ENCODE measurements around the gene ARMC12. TPM values are rescaled to one million over a fixed set of nuclear protein-coding genes. Genes with fewer than 3 reads are reported as not detected.
"Not testable (repeated sequence)": the region's sequence is repeated elsewhere in the genome, so short reads cannot be mapped to it uniquely, and the experiment has no call there.

Gene ARMC12
- total RNA-seq, 4 donors from 2014 or later, result 0.69 to 3.2 (median 1.2) TPM; not detected in 1

DNA sequence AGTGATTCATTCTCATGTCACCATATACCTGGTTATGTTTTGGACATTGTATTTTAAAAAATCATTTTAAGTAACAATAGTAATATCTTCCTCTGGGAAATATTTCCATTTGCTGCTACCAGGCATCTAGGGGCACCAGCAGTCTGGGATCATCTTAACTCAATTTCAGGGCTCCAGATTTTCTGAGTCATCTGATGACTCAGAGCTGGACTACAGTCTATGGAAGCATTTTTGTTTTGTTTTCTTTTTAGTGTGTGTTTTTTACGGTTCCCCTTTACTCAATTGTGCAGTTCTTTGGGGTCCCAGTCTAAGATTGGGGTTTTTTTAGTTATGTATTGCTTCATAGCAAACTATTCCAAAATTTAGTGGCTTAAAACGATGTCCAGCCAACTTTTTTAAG lies 42.4 kb upstream of the ARMC12 start:
- DNase-seq (ENCODE audit: low spot score), result no peak
- no peak for ATAC-seq (ENCODE audit: low FRiP score)
- TF ChIP-seq, protein P1, sequence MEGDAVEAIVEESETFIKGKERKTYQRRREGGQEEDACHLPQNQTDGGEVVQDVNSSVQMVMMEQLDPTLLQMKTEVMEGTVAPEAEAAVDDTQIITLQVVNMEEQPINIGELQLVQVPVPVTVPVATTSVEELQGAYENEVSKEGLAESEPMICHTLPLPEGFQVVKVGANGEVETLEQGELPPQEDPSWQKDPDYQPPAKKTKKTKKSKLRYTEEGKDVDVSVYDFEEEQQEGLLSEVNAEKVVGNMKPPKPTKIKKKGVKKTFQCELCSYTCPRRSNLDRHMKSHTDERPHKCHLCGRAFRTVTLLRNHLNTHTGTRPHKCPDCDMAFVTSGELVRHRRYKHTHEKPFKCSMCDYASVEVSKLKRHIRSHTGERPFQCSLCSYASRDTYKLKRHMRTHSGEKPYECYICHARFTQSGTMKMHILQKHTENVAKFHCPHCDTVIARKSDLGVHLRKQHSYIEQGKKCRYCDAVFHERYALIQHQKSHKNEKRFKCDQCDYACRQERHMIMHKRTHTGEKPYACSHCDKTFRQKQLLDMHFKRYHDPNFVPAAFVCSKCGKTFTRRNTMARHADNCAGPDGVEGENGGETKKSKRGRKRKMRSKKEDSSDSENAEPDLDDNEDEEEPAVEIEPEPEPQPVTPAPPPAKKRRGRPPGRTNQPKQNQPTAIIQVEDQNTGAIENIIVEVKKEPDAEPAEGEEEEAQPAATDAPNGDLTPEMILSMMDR (IDR thresholded peaks at IDR 0.05), result no peak

DNA sequence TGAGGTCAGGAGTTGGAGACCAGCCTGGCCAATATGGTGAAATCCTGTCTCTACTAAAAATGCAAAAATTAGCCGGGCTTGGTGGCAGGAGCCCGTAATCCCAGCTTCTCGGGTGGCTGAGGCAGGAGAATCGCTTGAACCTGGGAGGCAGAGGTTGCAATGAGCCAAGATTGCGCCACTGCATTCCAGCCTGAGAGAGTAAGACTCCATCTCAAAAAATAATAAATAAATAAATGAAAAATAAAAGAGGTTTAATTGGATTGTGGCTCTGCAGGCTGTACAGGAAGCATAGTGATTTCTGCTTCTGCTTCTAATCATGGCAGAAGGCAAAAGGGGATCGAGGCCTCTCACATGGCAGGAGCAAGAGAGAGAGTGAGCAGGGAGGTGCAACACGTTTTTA lies 38.4 kb upstream of the ARMC12 start:
- not testable (repeated sequence) for ATAC-seq (ENCODE audit: low FRiP score); DNase-seq (ENCODE audit: low spot score)

DNA sequence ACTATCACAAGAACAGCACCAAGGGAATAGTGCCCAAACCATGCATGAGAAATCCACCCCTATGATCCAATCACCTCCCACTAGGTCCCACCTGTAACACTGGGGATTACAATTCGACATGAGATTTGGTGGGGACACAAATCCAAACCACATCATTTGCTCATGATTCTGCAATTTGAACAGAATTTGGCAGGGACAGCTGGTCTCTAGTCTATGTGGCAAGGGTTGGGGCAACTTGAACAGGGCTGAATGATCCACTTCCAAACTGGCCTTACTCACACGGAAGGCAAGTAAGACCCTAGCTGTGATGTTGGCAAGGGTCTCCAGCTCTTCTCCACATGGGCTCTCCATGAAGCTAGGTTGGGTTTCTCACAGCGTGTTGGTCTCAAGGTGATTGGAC lies 38.0 kb upstream of the ARMC12 start:
- DNase-seq (ENCODE audit: low spot score) (no peak), ATAC-seq (ENCODE audit: low FRiP score) (no peak)
- TF ChIP-seq, protein P1 (IDR thresholded peaks at IDR 0.05), result no peak

DNA sequence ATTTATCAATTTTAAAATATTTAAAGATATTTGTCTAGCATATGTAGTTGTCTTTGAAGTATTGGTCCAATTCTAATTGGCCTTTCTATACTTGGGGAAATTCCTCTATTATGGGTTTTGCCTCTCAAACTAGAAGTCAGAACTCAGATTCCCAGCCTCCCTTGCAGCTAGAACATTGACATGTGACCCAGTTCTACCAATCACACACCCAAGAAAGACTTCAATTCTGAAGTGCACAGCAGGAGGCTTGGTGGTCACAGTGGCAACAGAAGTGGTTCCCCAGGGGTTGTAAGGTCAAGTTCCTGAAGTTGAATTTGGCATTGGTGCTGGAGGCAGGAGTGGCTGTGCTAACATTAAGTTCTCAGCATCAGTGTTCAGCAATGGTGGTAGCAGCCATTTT lies 33.3 kb upstream of the ARMC12 start:
- TF ChIP-seq, protein P1 (IDR thresholded peaks at IDR 0.05), result no peak
- ATAC-seq (ENCODE audit: low FRiP score), result no peak
- no peak for DNase-seq (ENCODE audit: low spot score)

DNA sequence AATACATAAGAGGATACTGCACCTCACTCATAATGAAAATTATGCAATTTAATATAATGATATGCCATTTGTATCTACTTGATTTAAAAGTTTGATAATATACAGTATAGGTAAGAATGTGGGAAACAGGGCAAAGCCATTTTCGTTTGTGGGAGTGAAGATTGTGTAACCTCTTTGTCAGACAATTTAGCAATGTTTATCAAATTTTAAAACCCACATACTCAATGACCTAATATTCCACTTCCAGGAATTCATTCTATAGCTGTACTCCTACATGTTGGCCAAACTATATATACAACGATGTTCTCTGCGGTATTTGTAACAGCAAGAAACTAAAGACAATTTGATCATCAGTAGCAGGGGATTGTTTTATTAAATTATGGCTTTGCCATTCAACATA lies 30.4 kb upstream of the ARMC12 start:
- ATAC-seq (ENCODE audit: low FRiP score), result no peak
- DNase-seq (ENCODE audit: low spot score), result no peak
- TF ChIP-seq, protein P1 (IDR thresholded peaks at IDR 0.05), result no peak

DNA sequence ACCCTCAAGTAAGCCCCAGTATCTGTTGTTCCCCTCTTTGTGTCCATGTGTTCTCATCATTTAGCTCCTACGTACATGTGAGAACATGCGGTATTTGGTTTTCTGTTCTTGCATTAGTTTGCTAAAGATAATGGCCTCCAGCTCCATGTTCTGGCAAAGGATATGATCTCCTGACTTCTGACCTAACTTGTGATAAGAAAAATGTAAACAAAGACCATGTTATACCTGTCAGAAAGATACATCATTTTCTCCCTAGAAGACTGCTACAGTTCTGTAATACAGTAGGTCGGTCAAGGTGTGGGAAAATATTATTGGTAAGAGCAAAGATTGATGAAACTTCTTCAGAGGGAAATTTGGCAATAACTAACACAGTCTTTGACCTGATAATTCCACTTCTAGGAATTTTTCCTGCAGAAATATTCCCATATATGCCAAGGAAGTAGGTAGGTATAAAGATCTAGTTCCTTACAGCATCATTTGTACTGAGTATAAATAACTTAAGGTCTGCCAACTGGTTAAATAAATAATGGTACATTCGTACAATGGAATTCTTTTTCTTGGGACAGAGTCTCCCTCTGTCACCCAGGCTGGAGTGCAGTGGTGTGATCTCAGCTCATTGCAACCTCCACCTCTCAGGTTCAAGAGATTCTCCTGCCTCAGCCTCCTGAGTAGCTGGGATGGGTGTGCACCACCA lies 29.0 kb upstream of the ARMC12 start:
- TF ChIP-seq, protein P1 (IDR thresholded peaks at IDR 0.05), result no peak
- DNase-seq (ENCODE audit: low spot score), result no peak
- ATAC-seq (ENCODE audit: low FRiP score), result no peak

DNA sequence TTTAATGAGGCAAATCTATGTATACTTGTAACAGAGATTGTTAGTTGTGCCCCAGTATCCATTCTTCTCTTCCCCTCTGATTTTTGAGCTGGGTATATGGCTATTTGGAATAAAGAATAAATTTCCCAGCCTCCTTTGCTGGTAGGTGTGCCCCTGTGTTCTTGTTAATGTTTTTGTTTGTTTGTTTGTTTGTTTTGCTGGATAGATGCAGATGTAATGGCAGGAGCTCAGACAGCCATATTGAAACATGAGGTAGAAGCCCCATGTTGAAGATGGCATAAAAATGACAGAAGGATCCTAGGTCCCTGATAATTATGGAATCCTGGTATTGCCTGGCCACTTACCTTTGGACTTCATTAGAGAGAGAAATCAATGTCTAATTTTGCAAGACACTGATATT lies 28.2 kb upstream of the ARMC12 start:
- ATAC-seq (ENCODE audit: low FRiP score) (no peak), DNase-seq (ENCODE audit: low spot score) (no peak)
- TF ChIP-seq, protein P1 (IDR thresholded peaks at IDR 0.05), result no peak
